ENCODE data around the gene DDI2.

The DDI2 gene

GRCh38 chr1:15617173-15618076 is at the start of gene DDI2:
Gene DDI2, plus strand, starts transcription at chr1:15617458. Its CDS starts 213 bp downstream, at chr1:15617671.
- H3K4me3 ChIP-seq (ENCODE audit: control insufficient read depth, low read depth, low read length) = peak within 1 kb of the TSS; percentile 100
- DNase-seq (ENCODE audit: low read depth) = peak; percentile 89
- TF ChIP-seq CTCF (IDR thresholded peaks at IDR 0.05; ENCODE audit: control insufficient read depth, insufficient read depth, low read depth, low read length, missing control alignments) = no peak

DNA sequence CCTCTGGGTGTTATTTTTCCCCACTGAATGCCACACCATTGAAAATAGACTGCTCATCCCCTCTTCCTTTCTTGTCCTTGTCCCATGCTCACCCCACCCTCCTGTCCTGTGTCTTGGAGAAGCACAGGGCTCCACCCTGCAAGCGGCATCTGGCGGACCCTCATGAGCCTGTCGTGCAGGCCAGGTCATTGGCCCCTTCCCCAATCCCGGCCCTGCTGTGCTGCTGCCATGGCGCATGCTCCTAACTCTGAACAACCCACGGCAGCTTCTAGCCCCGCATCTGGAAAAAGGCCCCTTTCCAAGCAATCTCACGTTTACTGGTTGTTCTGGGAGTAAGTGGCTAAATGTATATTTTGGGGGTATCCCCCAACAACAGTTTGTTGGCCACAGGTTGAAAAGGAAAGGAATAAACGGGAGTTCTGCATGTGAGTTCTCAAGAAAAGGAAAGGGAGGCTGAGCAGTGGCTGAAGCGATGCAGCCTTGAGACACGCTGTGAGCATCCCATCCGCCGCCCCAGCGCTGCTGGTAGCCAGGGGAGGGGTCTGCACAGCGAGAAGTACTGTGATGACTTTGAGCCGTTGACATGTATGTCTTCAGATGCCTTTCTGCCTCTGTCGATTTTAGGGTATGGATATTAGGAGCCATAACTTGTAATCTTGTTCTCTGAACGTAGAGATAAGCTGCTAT is 48.7 kb upstream of the DDI2 start:
- no peak for TF ChIP-seq CTCF (IDR thresholded peaks at IDR 0.05; ENCODE audit: control insufficient read depth, insufficient read depth, low read depth, low read length, missing control alignments)
- no peak overlapping the region for H3K4me3 ChIP-seq (ENCODE audit: control insufficient read depth, low read depth, low read length)
- no peak for DNase-seq (ENCODE audit: low read depth)

GRCh38 chr1:15570861-15571260 is 46.4 kb upstream of the DDI2 start:
- no peak for TF ChIP-seq CTCF (IDR thresholded peaks at IDR 0.05; ENCODE audit: control insufficient read depth, insufficient read depth, low read depth, low read length, missing control alignments)
- no peak overlapping the region for H3K4me3 ChIP-seq (ENCODE audit: control insufficient read depth, low read depth, low read length)
- no peak for DNase-seq (ENCODE audit: low read depth)

DNA sequence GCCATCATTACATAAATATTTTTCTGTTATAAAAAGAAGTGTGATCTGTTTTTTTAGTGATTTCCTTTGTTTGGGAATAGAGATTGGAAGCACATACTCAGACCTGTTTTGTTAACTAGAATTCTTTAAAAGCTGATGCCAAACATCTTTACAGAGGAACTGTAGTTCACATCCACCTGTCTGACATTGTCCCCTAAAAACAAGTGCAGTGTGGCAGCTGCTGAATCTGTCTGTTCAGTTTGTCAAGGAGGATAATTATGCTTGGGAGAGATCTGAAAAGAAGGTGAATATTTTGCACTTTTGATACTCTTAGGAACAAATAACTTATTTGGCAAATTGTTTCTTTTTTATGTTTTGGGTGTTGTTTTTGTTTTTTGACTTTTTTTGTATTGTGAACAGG is 46.0 kb upstream of the DDI2 start:
- no peak for TF ChIP-seq CTCF (IDR thresholded peaks at IDR 0.05; ENCODE audit: control insufficient read depth, insufficient read depth, low read depth, low read length, missing control alignments)
- no peak for DNase-seq (ENCODE audit: low read depth)
- H3K4me3 ChIP-seq (ENCODE audit: control insufficient read depth, low read depth, low read length) = no peak overlapping the region

DNA sequence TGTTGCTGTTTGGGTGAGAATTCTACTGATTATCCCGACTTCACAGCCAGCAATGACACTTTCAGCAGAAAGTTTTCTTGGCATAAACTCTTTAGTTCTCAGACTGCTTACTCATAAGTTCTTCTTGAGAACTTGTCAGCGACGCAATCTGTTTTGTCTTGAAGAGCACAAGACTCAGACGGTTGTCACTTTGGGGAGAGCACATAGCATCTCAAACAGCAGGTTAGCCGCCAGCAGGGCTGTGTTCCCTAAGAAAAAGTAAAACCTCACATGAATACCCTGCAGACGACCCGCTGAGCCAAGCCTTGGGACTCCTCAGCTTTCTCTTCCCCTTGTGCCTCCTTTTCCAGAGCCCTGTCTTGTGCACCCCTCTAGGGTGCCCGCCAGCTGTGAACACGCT is 43.8 kb upstream of the DDI2 start:
- TF ChIP-seq CTCF (IDR thresholded peaks at IDR 0.05; ENCODE audit: control insufficient read depth, insufficient read depth, low read depth, low read length, missing control alignments) = no peak
- DNase-seq (ENCODE audit: low read depth) = no peak
- no peak overlapping the region for H3K4me3 ChIP-seq (ENCODE audit: control insufficient read depth, low read depth, low read length)

GRCh38 chr1:15574741-15575140 is 42.5 kb upstream of the DDI2 start:
- no peak overlapping the region for H3K4me3 ChIP-seq (ENCODE audit: control insufficient read depth, low read depth, low read length)
- DNase-seq (ENCODE audit: low read depth) = no peak
- no peak for TF ChIP-seq CTCF (IDR thresholded peaks at IDR 0.05; ENCODE audit: control insufficient read depth, insufficient read depth, low read depth, low read length, missing control alignments)
